HepG2 (cell line): Measurements from ENCODE around the gene STMN1. TPM values are rescaled to one million over a fixed set of nuclear protein-coding genes. Genes with fewer than 3 reads are reported as not detected.

Experiments
- ATAC-seq: fragments of 200-7000 bp; cut with Tn5 transposase; 3 replicates; pipeline ENCODE4 v1.9.1; 2020; ENCODE audit warnings: mild to moderate bottlenecking, moderate library complexity
- BruUV-seq: library from RNA; stranded (reverse); fragments of 400-500 nt; replicated peaks from 2 replicates; lab custom pipeline; 2021; lab: Mats Ljungman, UMichigan
- CTCF ChIA-PET: fragments of 300-600 bp; formaldehyde crosslinking; extraction: SDS; loops from one replicate; lab custom pipeline; 2021; ENCODE audit warnings: low total read pairs, inconsistent platforms, low intra/inter-chr PET ratio; lab: Yijun Ruan, JAX
- POLR2A ChIA-PET: fragments of 350-600 bp; sonication (Branson Sonifier 250); formaldehyde crosslinking; loops from one replicate; lab custom pipeline; 2020; ENCODE audit warnings: antibody characterized with exemption, inconsistent platforms; lab: Yijun Ruan, JAX
- DNase-seq: peaks from one replicate; pipeline ENCODE4 v3.0.0-alpha.2; 2015; ENCODE audit warnings: low spot score
- FAIRE-seq: peaks from 3 replicates; lab custom pipeline; 2011; peaks lifted over from hg19 to GRCh38; lab: Jason Lieb, UNC
- H2AFZ ChIP-seq: one replicate; pipeline ENCODE4 v1.6.1; 2011; ENCODE audit warnings: low read length, inconsistent platforms
- H3K27ac ChIP-seq: fragments of 300-600 bp; 3 replicates; pipeline ENCODE4 v1.8.0; 2011; ENCODE audit warnings: mixed run types, mild to moderate bottlenecking, mixed read lengths, low read length, inconsistent platforms; ENCODE audit not compliant: insufficient read depth; ENCODE audit errors: extremely low read length
- H3K27me3 ChIP-seq, 2 experiments: fragments of 200-600 bp in 1 of 2; 2 replicates in 1 of 2; 3 replicates in 1 of 2; pipeline versions ENCODE4 v1.6.0 to v1.8.0; 2011; ENCODE audit warnings: low read length in 2 of 2, mild to moderate bottlenecking in 2 of 2, moderate library complexity in 2 of 2, inconsistent platforms in 1 of 2; ENCODE audit not compliant: insufficient read depth in 2 of 2, control insufficient read depth in 1 of 2
- H3K36me3 ChIP-seq, 2 experiments: fragments of 200-600 bp in 1 of 2; replicated peaks in 1 of 2; 2 replicates in 1 of 2; 3 replicates in 1 of 2; pipeline versions ENCODE4 v1.5.1 to v1.8.0; 2011; ENCODE audit warnings: low read length in 2 of 2, inconsistent platforms in 1 of 2; ENCODE audit not compliant: insufficient read depth in 2 of 2, control insufficient read depth in 1 of 2
- H3K4me1 ChIP-seq: 2 replicates; pipeline ENCODE4 v1.5.1; 2012; ENCODE audit warnings: low read length, inconsistent platforms; ENCODE audit not compliant: insufficient read depth
- H3K4me2 ChIP-seq: 2 replicates; pipeline ENCODE4 v1.6.0; 2011; ENCODE audit warnings: low read depth, low read length, inconsistent platforms
- H3K4me3 ChIP-seq, 3 experiments: fragments of 200-600 bp in 1 of 3; sonication (generic), shearing (Covaris generic) in 1 of 3; replicated peaks in 1 of 3; 2 replicates each; pipeline ENCODE4 v1.5.1; 2011 to 2016; ENCODE audit warnings: low read length in 3 of 3, inconsistent platforms in 2 of 3, low read depth in 2 of 3, mild to moderate bottlenecking in 2 of 3, control low read depth in 1 of 3, mixed read lengths in 1 of 3; ENCODE audit not compliant: insufficient read depth in 1 of 3
- H3K79me2 ChIP-seq: one replicate; pipeline ENCODE4 v1.6.1; 2011; ENCODE audit warnings: low read length, inconsistent platforms; ENCODE audit not compliant: insufficient read depth
- H3K9ac ChIP-seq: 2 replicates; pipeline ENCODE4 v1.6.0; 2011; ENCODE audit warnings: mild to moderate bottlenecking, low read depth, low read length, inconsistent platforms; ENCODE audit not compliant: insufficient read depth
- H3K9me3 ChIP-seq: 2 replicates; pipeline ENCODE4 v1.5.1; 2012; ENCODE audit warnings: mild to moderate bottlenecking, low read length
- H4K20me1 ChIP-seq: 2 replicates; pipeline ENCODE4 v1.6.0; 2011; ENCODE audit warnings: inconsistent platforms, mild to moderate bottlenecking, low read length, moderate library complexity; ENCODE audit not compliant: insufficient read depth
- ARNTL ChIP-seq: sonication (generic); formaldehyde crosslinking; IDR thresholded peaks from 2 replicates; pipeline ENCODE4 v1.4.0; 2020; ENCODE audit warnings: mild to moderate bottlenecking, missing genetic modification reagents
- ATF5 ChIP-seq: sonication (generic); formaldehyde crosslinking; IDR thresholded peaks from 2 replicates; pipeline ENCODE4 v1.4.0; 2020; ENCODE audit warnings: mild to moderate bottlenecking, low read depth, missing genetic modification reagents
- ETS1 ChIP-seq: sonication (generic); formaldehyde crosslinking; IDR thresholded peaks from 2 replicates; pipeline ENCODE4 v1.4.0; 2020; ENCODE audit warnings: missing genetic modification reagents
- GTF3A ChIP-seq: sonication (generic); formaldehyde crosslinking; conservative IDR thresholded peaks from 2 replicates; pipeline ENCODE4 v1.4.0; 2020; ENCODE audit warnings: mild to moderate bottlenecking, missing genetic modification reagents
- SOX6 ChIP-seq, 2 experiments: fragments of 450-650 bp in 1 of 2; sonication (generic) in 1 of 2; formaldehyde crosslinking in 1 of 2; IDR thresholded peaks; 2 replicates each; pipeline versions ENCODE4 v1.4.0 to v1.6.1; 2017 to 2020; ENCODE audit warnings: antibody characterized with exemption in 1 of 2, mild to moderate bottlenecking in 1 of 2, missing genetic modification reagents in 1 of 2
- SRSF9 ChIP-seq: fragments of 200-400 bp; formaldehyde crosslinking; IDR thresholded peaks from 2 replicates; pipeline ENCODE4 v1.6.1; 2018; ENCODE audit warnings: borderline replicate concordance, mild to moderate bottlenecking, low read depth, low read length; ENCODE audit not compliant: insufficient read depth, poor library complexity, severe bottlenecking
- ZNF138 ChIP-seq: sonication (generic); formaldehyde crosslinking; IDR thresholded peaks from 2 replicates; pipeline ENCODE4 v1.5.0; 2020; ENCODE audit warnings: mild to moderate bottlenecking, low read depth, missing genetic modification reagents
- ZNF362 ChIP-seq: sonication (generic); formaldehyde crosslinking; IDR thresholded peaks from 2 replicates; pipeline ENCODE4 v1.4.0; 2020; ENCODE audit warnings: missing genetic modification reagents, mild to moderate bottlenecking, borderline replicate concordance
- ZNF484 ChIP-seq: sonication (generic); formaldehyde crosslinking; IDR thresholded peaks from 2 replicates; pipeline ENCODE4 v1.5.1; 2020; ENCODE audit warnings: mild to moderate bottlenecking, low read depth, missing genetic modification reagents, borderline replicate concordance
- ZNF737 ChIP-seq: sonication (generic); formaldehyde crosslinking; IDR thresholded peaks from 2 replicates; pipeline ENCODE4 v1.5.0; 2020; ENCODE audit warnings: missing genetic modification reagents, mild to moderate bottlenecking, borderline replicate concordance
- WGBS: methylation state at CpG from one replicate; pipeline ENCODE4 v1.1.6; 2017; ENCODE audit warnings: low lambda C conversion rate; 5-methylcytosine and 5-hydroxymethylcytosine counted together
- in situ Hi-C: cut with HindIII; loops from 2 replicates; pipeline ENCODE4 v1.10.0; 2017; ENCODE audit warnings: low pct_unique_long_range_greater_than_20kb; ENCODE audit not compliant: extremely low pct_ligation_motif_present
- intact Hi-C: fragments of 100-400 bp; cut with micrococcal nuclease; formaldehyde crosslinking; loops from one replicate; pipeline ENCODE4 v1.10.0; 2022; ENCODE audit not compliant: unreplicated experiment
- polyA plus RNA-seq, 8 experiments: library from polyadenylated mRNA; depleted of rRNA in 3 of 8; stranded (reverse) in 7 of 8; unstranded in 1 of 8; fragments of >200 nt; fragmentation: Illumina TruSeq in 4 of 8; extraction: Trizol in 4 of 8; gene quantifications; 2 replicates each; pipeline versions ENCODE4 v1.2.1 to v1.2.3, GENCODE V29; 2011 to 2016; ENCODE audit warnings: low read depth in 4 of 8, missing spikeins in 1 of 8, mixed read lengths in 1 of 8; ENCODE audit not compliant: insufficient read depth in 1 of 8
- total RNA-seq, 5 experiments: library from RNA; depleted of rRNA; stranded (reverse); fragments of >200 nt; fragmentation: Illumina TruSeq; extraction: Trizol; gene quantifications; 2 replicates each; pipeline ENCODE4 v1.2.3, GENCODE V29; 2016; ENCODE audit warnings: low read depth in 1 of 5
- TF ChIP-seq, protein P1 (sequence below): sonication (generic); formaldehyde crosslinking; IDR thresholded peaks from 2 replicates; pipeline ENCODE4 v1.8.0; 2022; ENCODE audit warnings: mild to moderate bottlenecking, missing genetic modification reagents
- TF ChIP-seq, protein P2 (sequence below): sonication (generic); formaldehyde crosslinking; IDR thresholded peaks from 2 replicates; pipeline ENCODE4 v1.5.0; 2020; ENCODE audit warnings: mild to moderate bottlenecking, missing genetic modification reagents, borderline replicate concordance

STMN1 gene
- total and polyA plus RNA-seq, 2 of the 13 experiments (the other 11 are each of a cell fraction or from before 2014, with no cell fraction given): 45.9 to 409 TPM

- TF ChIP-seq, protein P1, sequence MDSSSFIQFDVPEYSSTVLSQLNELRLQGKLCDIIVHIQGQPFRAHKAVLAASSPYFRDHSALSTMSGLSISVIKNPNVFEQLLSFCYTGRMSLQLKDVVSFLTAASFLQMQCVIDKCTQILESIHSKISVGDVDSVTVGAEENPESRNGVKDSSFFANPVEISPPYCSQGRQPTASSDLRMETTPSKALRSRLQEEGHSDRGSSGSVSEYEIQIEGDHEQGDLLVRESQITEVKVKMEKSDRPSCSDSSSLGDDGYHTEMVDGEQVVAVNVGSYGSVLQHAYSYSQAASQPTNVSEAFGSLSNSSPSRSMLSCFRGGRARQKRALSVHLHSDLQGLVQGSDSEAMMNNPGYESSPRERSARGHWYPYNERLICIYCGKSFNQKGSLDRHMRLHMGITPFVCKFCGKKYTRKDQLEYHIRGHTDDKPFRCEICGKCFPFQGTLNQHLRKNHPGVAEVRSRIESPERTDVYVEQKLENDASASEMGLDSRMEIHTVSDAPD (CRISPR knock-in tag): no peak
- TF ChIP-seq ATF5 (CRISPR knock-in tag) (no peak), SRSF9 (no peak)
Observed at GRCh38 chr1:25954282-25954938, 48.2 kb upstream of the STMN1 start (continued).

- ATAC-seq (no peak), FAIRE-seq (no peak), DNase-seq (no peak)
- intact Hi-C loops (no loop called here), in situ Hi-C loops (no loop called here)
- H3K36me3 ChIP-seq: no peaks in the 10 kb centered on the region
- H3K9ac ChIP-seq: no peak overlapping the region
- H3K9me3 ChIP-seq: no peaks in the 10 kb centered on the region
- 25% methylated on average over 4 of the region's 4 CpGs for WGBS
- BruUV-seq: no TSS peak
- no peak overlapping the region for H3K4me2 ChIP-seq
- POLR2A ChIA-PET: no interaction called here
- no peaks in the 10 kb centered on the region for H4K20me1 ChIP-seq
- H2AFZ ChIP-seq: no peak overlapping the region
- no peaks in the 10 kb centered on the region for H3K27me3 ChIP-seq
- peaks cover 5% of the 10 kb centered on the region; the same call in 1 of the 2 replicates for H3K4me1 ChIP-seq
- H3K27ac ChIP-seq: no peak overlapping the region
- CTCF ChIA-PET: no interaction called here
- H3K79me2 ChIP-seq: no peaks in the 10 kb centered on the region
- H3K4me3 ChIP-seq: no peak overlapping the region
- TF ChIP-seq SOX6 (IDR thresholded peaks at IDR 0.05): no peak
- no peak for TF ChIP-seq SOX6 (CRISPR knock-in tag; IDR thresholded peaks at IDR 0.05)
- TF ChIP-seq ZNF362 (CRISPR knock-in tag): no peak
- TF ChIP-seq ZNF737 (CRISPR knock-in tag): no peak
- no peak for TF ChIP-seq GTF3A (CRISPR knock-in tag)
- no peak for TF ChIP-seq ZNF484 (CRISPR knock-in tag)
- no peak for TF ChIP-seq ETS1 (CRISPR knock-in tag)
- no peak for TF ChIP-seq ARNTL
- TF ChIP-seq, protein P2, sequence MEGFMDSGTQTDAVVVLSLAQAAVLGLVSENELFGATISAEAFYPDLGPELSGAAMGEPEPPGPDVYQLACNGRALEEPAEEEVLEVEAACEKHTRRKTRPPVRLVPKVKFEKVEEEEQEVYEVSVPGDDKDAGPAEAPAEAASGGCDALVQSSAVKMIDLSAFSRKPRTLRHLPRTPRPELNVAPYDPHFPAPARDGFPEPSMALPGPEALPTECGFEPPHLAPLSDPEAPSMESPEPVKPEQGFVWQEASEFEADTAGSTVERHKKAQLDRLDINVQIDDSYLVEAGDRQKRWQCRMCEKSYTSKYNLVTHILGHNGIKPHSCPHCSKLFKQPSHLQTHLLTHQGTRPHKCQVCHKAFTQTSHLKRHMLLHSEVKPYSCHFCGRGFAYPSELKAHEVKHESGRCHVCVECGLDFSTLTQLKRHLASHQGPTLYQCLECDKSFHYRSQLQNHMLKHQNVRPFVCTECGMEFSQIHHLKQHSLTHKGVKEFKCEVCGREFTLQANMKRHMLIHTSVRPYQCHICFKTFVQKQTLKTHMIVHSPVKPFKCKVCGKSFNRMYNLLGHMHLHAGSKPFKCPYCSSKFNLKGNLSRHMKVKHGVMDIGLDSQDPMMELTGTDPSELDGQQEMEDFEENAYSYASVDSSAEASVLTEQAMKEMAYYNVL (CRISPR knock-in tag): no peak
- no peak for TF ChIP-seq ZNF138 (CRISPR knock-in tag)
Observed at GRCh38 chr1:25952841-25953401, 46.7 kb upstream of the STMN1 start.
